Stimulated activated naive B cell treated with anti-CD40 and anti-IgM and Interleukin-4, amounts not matched to agents 10 μg/mL and 1 μg/mL and 100 μg/mL, for 72 hours (primary cell): ENCODE results near the gene XPR1.
"Not testable (repeated sequence)": the region's sequence is repeated elsewhere in the genome, so short reads cannot be mapped to it uniquely, and the experiment has no call there.

Experiments used
- ATAC-seq, 2 donors: fragments of 150-1000 bp; cut with Tn5 transposase; replicated peaks; 2 replicates each; pipeline ENCODE4 v1.10.0; 2021; ENCODE audit warnings: moderate library complexity in 1 of 2
- DNase-seq: peaks from one replicate; pipeline ENCODE4 v3.0.0; 2021
- H3K27ac Mint-ChIP-seq: one replicate; pipeline ENCODE4 v1.8.0; 2022; ENCODE audit warnings: mild to moderate bottlenecking, mixed read lengths
- H3K27me3 Mint-ChIP-seq, 2 donors: one replicate each; pipeline ENCODE4 v1.8.0; 2022; ENCODE audit warnings: mixed read lengths in 2 of 2
- H3K36me3 Mint-ChIP-seq, 2 donors: one replicate each; pipeline ENCODE4 v1.8.0; 2022; ENCODE audit warnings: mixed read lengths in 2 of 2, mild to moderate bottlenecking in 1 of 2
- H3K4me1 Mint-ChIP-seq, 2 donors: one replicate each; pipeline ENCODE4 v1.8.0; 2022; ENCODE audit warnings: mixed read lengths in 2 of 2, mild to moderate bottlenecking in 1 of 2
- H3K4me3 Mint-ChIP-seq, 2 donors: one replicate each; pipeline ENCODE4 v1.8.0; 2022; ENCODE audit warnings: mild to moderate bottlenecking in 2 of 2, mixed read lengths in 2 of 2, moderate library complexity in 1 of 2
- H3K9me3 Mint-ChIP-seq, 2 donors: one replicate each; pipeline ENCODE4 v1.8.0; 2022; ENCODE audit warnings: mixed read lengths in 2 of 2, mild to moderate bottlenecking in 1 of 2

The XPR1 gene

GRCh38 chr1:180848191-180848590, 216.4 kb downstream of the XPR1 start:
- Mint-ChIP-seq H3K36me3 (peaks cover 17 to 25% of the 10 kb centered on the region in 2 donors), H3K9me3 (peaks cover 0 to 7% of the 10 kb centered on the region in 2 donors), H3K4me3 (no peak overlapping the region), H3K27me3 (no peaks in the 10 kb centered on the region), H3K4me1 (peaks cover 13 to 23% of the 10 kb centered on the region in 2 donors), H3K27ac (no peak overlapping the region)
- ATAC-seq, result no peak
- no peak for DNase-seq

GRCh38 chr1:180849031-180849775, 217.4 kb downstream of the XPR1 start:
- DNase-seq (no peak), ATAC-seq (peak in 1 of 2 donors; percentile 29)
- peaks cover 18 to 28% of the 10 kb centered on the region in 2 donors for H3K36me3 Mint-ChIP-seq
- H3K4me1 Mint-ChIP-seq, result peaks cover 14 to 30% of the 10 kb centered on the region in 2 donors
- H3K9me3 Mint-ChIP-seq, result peaks cover 0 to 7% of the 10 kb centered on the region in 2 donors
- H3K27me3 Mint-ChIP-seq, result no peaks in the 10 kb centered on the region
- H3K4me3 Mint-ChIP-seq, result no peak overlapping the region
- no peak overlapping the region for H3K27ac Mint-ChIP-seq

- ATAC-seq, result peak; percentile 86 to 88
- H3K36me3 Mint-ChIP-seq, result peaks cover 14 to 36% of the 10 kb centered on the region in 2 donors
- no peak overlapping the region for H3K4me3 Mint-ChIP-seq
- no peak overlapping the region for H3K27ac Mint-ChIP-seq
- H3K27me3 Mint-ChIP-seq, result no peaks in the 10 kb centered on the region
- H3K4me1 Mint-ChIP-seq, result peaks cover 14 to 36% of the 10 kb centered on the region in 2 donors
- peaks cover 0 to 7% of the 10 kb centered on the region in 2 donors for H3K9me3 Mint-ChIP-seq
- no peak for DNase-seq
Observed at GRCh38 chr1:180851995-180852887, 220.4 kb downstream of the XPR1 start.

GRCh38 chr1:180854001-180854400, 222.2 kb downstream of the XPR1 start:
- Mint-ChIP-seq H3K4me1 (peaks cover 14 to 36% of the 10 kb centered on the region in 2 donors), H3K4me3 (no peak overlapping the region), H3K27ac (no peak overlapping the region), H3K36me3 (peaks cover 8 to 30% of the 10 kb centered on the region in 2 donors), H3K9me3 (peaks cover 0 to 5% of the 10 kb centered on the region in 2 donors), H3K27me3 (no peaks in the 10 kb centered on the region)
- no peak for DNase-seq
- ATAC-seq, result no peak

GRCh38 chr1:180854456-180854855, 222.6 kb downstream of the XPR1 start:
- Mint-ChIP-seq H3K4me1 (peaks cover 13 to 34% of the 10 kb centered on the region in 2 donors), H3K9me3 (peaks cover 0 to 5% of the 10 kb centered on the region in 2 donors), H3K27me3 (no peaks in the 10 kb centered on the region), H3K4me3 (no peak overlapping the region), H3K36me3 (peaks cover 6 to 27% of the 10 kb centered on the region in 2 donors), H3K27ac (no peak overlapping the region)
- no peak for DNase-seq
- peak in 1 of 2 donors; percentile 16 for ATAC-seq

- H3K27ac Mint-ChIP-seq, H3K27me3 Mint-ChIP-seq, DNase-seq, H3K9me3 Mint-ChIP-seq, H3K4me3 Mint-ChIP-seq, ATAC-seq: not testable (repeated sequence)
- Mint-ChIP-seq H3K36me3 (peaks cover 2 to 12% of the 10 kb centered on the region in 2 donors), H3K4me1 (peaks cover 4 to 14% of the 10 kb centered on the region in 2 donors)
Observed at GRCh38 chr1:180857947-180858725, 226.3 kb downstream of the XPR1 start.

- DNase-seq, result no peak
- no peak for ATAC-seq
- no peaks in the 10 kb centered on the region for H3K9me3 Mint-ChIP-seq
- H3K36me3 Mint-ChIP-seq, result peaks cover 0 to 8% of the 10 kb centered on the region in 2 donors
- no peak overlapping the region for H3K4me3 Mint-ChIP-seq
- no peak overlapping the region for H3K27ac Mint-ChIP-seq
- H3K27me3 Mint-ChIP-seq, result no peaks in the 10 kb centered on the region
- H3K4me1 Mint-ChIP-seq, result peaks cover 2 to 4% of the 10 kb centered on the region in 2 donors
Observed at GRCh38 chr1:180859306-180859705, 227.5 kb downstream of the XPR1 start.

- H3K4me1 Mint-ChIP-seq, result peaks cover 0 to 2% of the 10 kb centered on the region in 2 donors
- no peaks in the 10 kb centered on the region for H3K9me3 Mint-ChIP-seq
- DNase-seq (no peak), ATAC-seq (no peak)
- no peak overlapping the region for H3K4me3 Mint-ChIP-seq
- H3K36me3 Mint-ChIP-seq, result peaks cover 0 to 12% of the 10 kb centered on the region in 2 donors
- H3K27me3 Mint-ChIP-seq, result no peaks in the 10 kb centered on the region
- no peak overlapping the region for H3K27ac Mint-ChIP-seq
Observed at GRCh38 chr1:180860535-180860934, 228.7 kb downstream of the XPR1 start.

GRCh38 chr1:180862305-180862704, 230.5 kb downstream of the XPR1 start:
- Mint-ChIP-seq H3K4me3 (no peak overlapping the region), H3K27ac (no peak overlapping the region), H3K27me3 (no peaks in the 10 kb centered on the region), H3K4me1 (peaks cover 0 to 2% of the 10 kb centered on the region in 2 donors), H3K9me3 (no peaks in the 10 kb centered on the region), H3K36me3 (peaks cover 0 to 4% of the 10 kb centered on the region in 2 donors)
- DNase-seq (no peak), ATAC-seq (no peak)

- H3K4me3 Mint-ChIP-seq, result no peak overlapping the region
Observed at GRCh38 chr1:180863158-180863775, 231.4 kb downstream of the XPR1 start.

GRCh38 chr1:180881806-180882509, 250.1 kb downstream of the XPR1 start:
- Mint-ChIP-seq H3K4me3 (no peak overlapping the region), H3K27ac (no peak overlapping the region), H3K27me3 (no peaks in the 10 kb centered on the region), H3K36me3 (peaks cover 13 to 19% of the 10 kb centered on the region in 2 donors), H3K4me1 (peaks cover 12 to 17% of the 10 kb centered on the region in 2 donors), H3K9me3 (no peaks in the 10 kb centered on the region)
- no peak for DNase-seq
- peak; percentile 49 for ATAC-seq

More at GRCh38 chr1:180863158-180863775, 231.4 kb downstream of the XPR1 start:
- Mint-ChIP-seq H3K27ac (no peak overlapping the region), H3K27me3 (no peaks in the 10 kb centered on the region), H3K9me3 (no peaks in the 10 kb centered on the region), H3K36me3 (peaks cover 0 to 4% of the 10 kb centered on the region in 2 donors), H3K4me1 (no peaks in the 10 kb centered on the region)
- no peak for DNase-seq
- ATAC-seq, result no peak

GRCh38 chr1:180884588-180885300, 252.9 kb downstream of the XPR1 start:
- peak overlapping the region; percentile 62 for H3K27ac Mint-ChIP-seq

More at GRCh38 chr1:180884588-180885300, 252.9 kb downstream of the XPR1 start:
- H3K4me3 Mint-ChIP-seq, result peak overlapping the region; percentile 72 to 74
- DNase-seq, result no peak
- peaks cover 28 to 36% of the 10 kb centered on the region in 2 donors for H3K4me1 Mint-ChIP-seq
- H3K27me3 Mint-ChIP-seq, result no peaks in the 10 kb centered on the region
- peaks cover 0 to 1% of the 10 kb centered on the region in 2 donors for H3K9me3 Mint-ChIP-seq
- peak; percentile 81 to 91 for ATAC-seq
- H3K36me3 Mint-ChIP-seq, result peaks cover 13 to 23% of the 10 kb centered on the region in 2 donors
